Gastroesophageal sphincter (tissue), 4 donors: Measurements from ENCODE around the gene DUSP8. TPM values are rescaled to one million over a fixed set of nuclear protein-coding genes. Genes with fewer than 3 reads are reported as not detected.

ENCODE experiments used
- ATAC-seq: fragments of 150-250 bp; one replicate; pipeline ENCODE4 v1.9.1; 2016; ENCODE audit warnings: mild to moderate bottlenecking, moderate library complexity
- H3K27ac ChIP-seq, 4 donors: fragments of 200-600 bp; sonication (generic) in 3 of 4; 1 replicate in 3 of 4; 2 replicates in 1 of 4; pipeline ENCODE4 v1.5.1; 2016 to 2019
- H3K27me3 ChIP-seq: fragments of 200-600 bp; sonication (generic); one replicate; pipeline ENCODE4 v1.5.1; 2019
- H3K36me3 ChIP-seq, 2 donors: fragments of 200-600 bp; sonication (generic); one replicate each; pipeline ENCODE4 v1.5.1; 2019; ENCODE audit warnings: control low read depth in 1 of 2
- H3K4me1 ChIP-seq, 3 donors: fragments of 200-600 bp; sonication (generic); 1 replicate in 2 of 3; 2 replicates in 1 of 3; pipeline ENCODE4 v1.5.1; 2016 to 2019; ENCODE audit warnings: control low read depth in 2 of 3
- H3K4me3 ChIP-seq, 2 donors: fragments of 200-600 bp; sonication (generic); one replicate each; pipeline ENCODE4 v1.5.1; 2019; ENCODE audit warnings: mild to moderate bottlenecking in 1 of 2, moderate library complexity in 1 of 2
- H3K9me3 ChIP-seq, 3 donors: fragments of 200-600 bp; sonication (generic); one replicate each; pipeline ENCODE4 v1.5.1; 2017 to 2019; ENCODE audit warnings: control low read depth in 2 of 3
- CTCF ChIP-seq, 4 experiments: fragments of 200-600 bp in 2 of 4; fragments of 450-650 bp in 2 of 4; sonication (generic) in 1 of 4; IDR thresholded peaks; one replicate each; pipeline ENCODE4 v1.5.1; 2017 to 2019; ENCODE audit warnings: antibody characterized with exemption in 4 of 4, mild to moderate bottlenecking in 2 of 4, moderate library complexity in 2 of 4
- EP300 ChIP-seq: sonication (generic); formaldehyde crosslinking; IDR thresholded peaks from one replicate; pipeline ENCODE4 v1.6.1; 2017; ENCODE audit warnings: antibody characterized with exemption, mild to moderate bottlenecking
- POLR2A ChIP-seq, 2 donors: fragments of 450-650 bp; IDR thresholded peaks; one replicate each; pipeline ENCODE4 v1.6.1; 2017; ENCODE audit warnings: antibody characterized with exemption in 2 of 2, mild to moderate bottlenecking in 2 of 2, moderate library complexity in 1 of 2
- POLR2AphosphoS5 ChIP-seq: sonication (generic); formaldehyde crosslinking; IDR thresholded peaks from one replicate; pipeline ENCODE4 v1.6.1; 2017; ENCODE audit warnings: antibody characterized with exemption
- WGBS, 2 donors: methylation state at CpG; one replicate each; pipeline ENCODE4 v1.1.5; 2018; ENCODE audit warnings: low coverage in 1 of 2; 5-methylcytosine and 5-hydroxymethylcytosine counted together
- total RNA-seq, 4 donors: library from RNA; depleted of rRNA; stranded (reverse); fragments of >200 nt; gene quantifications; one replicate each; pipeline ENCODE4 v1.1.0, GENCODE V29; 2016

Gene DUSP8
- total RNA-seq, 4 donors from 2014 or later, result 3.3 to 7.8 (median 4.9) TPM

DNA sequence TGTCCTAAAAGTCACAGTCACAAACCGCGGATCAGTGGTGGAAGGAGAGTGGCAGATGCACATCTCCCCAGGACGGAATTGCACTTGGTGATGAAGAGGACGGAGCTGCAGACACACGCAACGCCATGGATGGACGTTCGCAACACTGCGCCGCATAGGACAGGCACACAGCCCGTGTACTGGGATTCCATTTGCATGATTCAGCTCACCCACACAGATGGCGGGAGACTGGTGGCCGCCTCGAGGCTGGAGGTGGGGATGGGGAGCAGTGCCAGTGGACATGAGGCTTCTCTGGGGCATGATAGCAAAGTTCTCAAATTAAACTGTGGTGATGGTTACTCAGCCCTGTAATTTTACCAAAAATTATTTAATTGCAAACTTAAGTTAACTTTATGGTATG, 37.4 kb downstream of the DUSP8 start:
- Histone ChIP-seq H3K27ac (peak overlapping the region in 1 of 4 donors; percentile 2), H3K9me3 (no peaks in the 10 kb centered on the region), H3K4me3 (no peak overlapping the region), H3K4me1 (peaks cover 5 to 79% (median 48%) of the 10 kb centered on the region in 3 donors), H3K36me3 (peaks cover 0 to 24% of the 10 kb centered on the region in 2 donors), H3K27me3 (peaks cover 10% of the 10 kb centered on the region)
- ATAC-seq, result no peak
- WGBS, 2 donors, result 49 to 58% methylated on average over 7 to 8 of the region's 14 CpGs
- TF ChIP-seq POLR2A (IDR thresholded peaks at IDR 0.05) (no peak), CTCF (IDR thresholded peaks at IDR 0.05) (no peak), POLR2AphosphoS5 (no peak), EP300 (no peak)

DNA sequence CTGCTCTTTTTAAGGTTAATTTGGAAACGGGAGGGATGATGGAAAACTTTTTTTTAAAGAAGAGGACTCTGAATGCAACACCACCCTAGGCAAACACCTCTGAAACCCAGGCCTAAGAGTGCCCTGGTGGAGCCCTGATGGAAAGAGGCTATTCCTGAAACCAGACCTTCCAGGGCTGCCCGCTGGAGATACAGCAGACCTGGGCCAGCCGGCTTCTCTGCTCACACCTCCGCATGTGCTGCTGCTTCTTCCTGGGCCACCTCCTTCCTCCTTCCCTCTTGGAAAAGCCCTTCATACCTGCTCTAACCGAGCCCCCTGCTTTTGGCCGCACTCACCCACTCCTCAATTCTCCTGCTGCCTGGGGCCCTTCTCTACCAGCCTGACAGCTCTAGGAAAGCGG, 37.9 kb downstream of the DUSP8 start:
- H3K27me3 ChIP-seq, result peaks cover 5% of the 10 kb centered on the region
- H3K9me3 ChIP-seq, result no peaks in the 10 kb centered on the region
- H3K4me1 ChIP-seq, result peaks cover 5 to 84% (median 48%) of the 10 kb centered on the region in 3 donors
- no peak overlapping the region for H3K4me3 ChIP-seq
- H3K36me3 ChIP-seq, result peaks cover 0 to 24% of the 10 kb centered on the region in 2 donors
- H3K27ac ChIP-seq, result peak overlapping the region in 2 of 4 donors; percentile 2 to 29
- TF ChIP-seq POLR2A (IDR thresholded peaks at IDR 0.05) (no peak), EP300 (no peak), POLR2AphosphoS5 (no peak), CTCF (IDR thresholded peaks at IDR 0.05) (no peak)
- WGBS, 2 donors, result 100% methylated on average over 2 to 3 of the region's 7 CpGs
- no peak for ATAC-seq

GRCh38 chr11:1533342-1533725, 38.7 kb downstream of the DUSP8 start:
- Histone ChIP-seq H3K4me3 (no peak overlapping the region), H3K27me3 (peaks cover 4% of the 10 kb centered on the region), H3K27ac (peak overlapping the region in 3 of 4 donors; percentile 65 to 79 (median 66)), H3K4me1 (peaks cover 5 to 92% (median 56%) of the 10 kb centered on the region in 3 donors), H3K36me3 (peaks cover 0 to 24% of the 10 kb centered on the region in 2 donors), H3K9me3 (no peaks in the 10 kb centered on the region)
- no CpG with 5 or more reads among the region's 10 CpGs for WGBS, 2 donors
- no peak for TF ChIP-seq POLR2AphosphoS5
- ATAC-seq, result no peak

DNA sequence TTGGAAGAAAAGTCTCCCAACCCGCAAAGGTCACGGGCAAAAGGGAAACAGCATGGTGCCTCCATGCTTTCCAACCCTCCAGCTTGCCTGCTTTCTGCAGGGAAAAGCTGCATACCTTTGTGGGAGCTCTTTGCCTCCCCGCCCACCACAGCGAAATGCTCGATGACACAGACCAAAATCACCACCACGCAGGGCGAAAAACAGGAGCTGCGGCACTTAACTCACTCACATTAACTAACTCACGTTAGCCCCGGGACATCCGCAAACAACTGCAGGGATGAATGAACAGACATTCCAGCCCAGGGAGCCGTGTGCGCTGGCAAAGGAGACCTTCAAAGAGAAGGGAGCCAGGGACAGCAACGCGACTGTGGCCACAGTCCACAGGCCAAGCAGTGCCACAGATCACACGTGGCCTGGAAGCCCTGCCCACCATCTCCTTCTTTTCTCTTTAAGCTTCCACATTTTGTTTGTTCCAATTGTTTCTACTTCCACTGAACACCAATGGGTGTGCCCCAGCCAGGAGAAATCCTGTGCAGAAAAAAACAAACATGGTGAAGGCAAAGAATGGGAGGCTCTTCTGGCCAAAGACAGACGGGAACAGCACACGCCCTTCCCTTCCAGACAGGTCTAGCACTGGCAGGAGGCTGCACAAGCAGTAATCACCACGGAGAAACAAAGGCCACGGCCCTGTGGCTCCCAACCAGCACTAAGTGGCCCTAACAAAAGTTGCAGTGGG, 39.3 kb downstream of the DUSP8 start:
- Histone ChIP-seq H3K36me3 (peaks cover 0 to 24% of the 10 kb centered on the region in 2 donors), H3K4me3 (no peak overlapping the region), H3K27ac (peak overlapping the region in 3 of 4 donors; percentile 65 to 79 (median 66)), H3K27me3 (no peaks in the 10 kb centered on the region), H3K9me3 (no peaks in the 10 kb centered on the region), H3K4me1 (peaks cover 5 to 98% (median 58%) of the 10 kb centered on the region in 3 donors)
- 38 to 52% methylated on average over 5 to 7 of the region's 20 CpGs for WGBS, 2 donors
- TF ChIP-seq CTCF (IDR thresholded peaks at IDR 0.05) (no peak), POLR2AphosphoS5 (no peak), POLR2A (IDR thresholded peaks at IDR 0.05) (no peak), EP300 (no peak)
- ATAC-seq, result peak; percentile 42

DNA sequence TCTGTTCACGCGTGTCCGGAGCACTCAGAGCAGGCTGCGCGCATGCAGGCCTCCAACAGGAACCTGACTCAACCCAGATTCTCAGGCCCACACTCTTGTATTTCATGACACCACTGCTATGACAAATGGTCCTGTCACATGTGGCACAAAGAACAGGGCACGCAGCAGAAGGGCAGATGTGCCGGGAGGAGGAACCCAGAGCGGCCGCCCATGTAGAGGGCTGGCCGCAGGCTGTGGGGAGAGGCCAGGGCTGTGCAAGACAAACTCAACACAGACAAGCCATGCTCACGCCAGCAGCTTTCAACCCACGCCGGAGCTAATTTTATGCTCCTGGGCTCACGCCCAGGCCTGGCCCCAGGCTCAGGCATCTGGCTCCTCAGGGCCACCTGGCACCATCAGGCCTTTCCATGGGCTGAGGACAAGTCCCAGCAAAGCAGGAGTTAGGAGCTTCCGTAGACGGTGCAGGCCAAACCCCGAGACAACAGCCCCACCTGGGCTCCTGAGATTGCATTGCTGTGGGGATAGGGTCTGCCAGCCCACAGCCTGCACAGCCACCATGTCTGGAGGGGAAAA, 40.0 kb downstream of the DUSP8 start:
- Histone ChIP-seq H3K27ac (peak overlapping the region in 3 of 4 donors; percentile 65 to 79 (median 66)), H3K4me1 (peaks cover 5 to 98% (median 58%) of the 10 kb centered on the region in 3 donors), H3K27me3 (no peaks in the 10 kb centered on the region), H3K36me3 (peaks cover 0 to 24% of the 10 kb centered on the region in 2 donors), H3K9me3 (no peaks in the 10 kb centered on the region), H3K4me3 (no peak overlapping the region)
- no peak for TF ChIP-seq EP300
- no peak for TF ChIP-seq CTCF (IDR thresholded peaks at IDR 0.05)
- TF ChIP-seq POLR2AphosphoS5, result peak; percentile 60
- WGBS, 2 donors, result 12% methylated on average over 8 of the region's 17 CpGs; no CpG with 5 or more reads in 1 of the 2 donors
- ATAC-seq, result peak; percentile 68
